ENCODE results near the gene OTOR.

OTOR gene, protein sequence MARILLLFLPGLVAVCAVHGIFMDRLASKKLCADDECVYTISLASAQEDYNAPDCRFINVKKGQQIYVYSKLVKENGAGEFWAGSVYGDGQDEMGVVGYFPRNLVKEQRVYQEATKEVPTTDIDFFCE

GRCh38 chr20:16748308-16748900 lies at the start of gene OTOR:
Gene OTOR (plus strand): TSS chr20:16748358. CDS start chr20:16748402, 44 bp downstream.
- no peak for DNase-seq

DNA sequence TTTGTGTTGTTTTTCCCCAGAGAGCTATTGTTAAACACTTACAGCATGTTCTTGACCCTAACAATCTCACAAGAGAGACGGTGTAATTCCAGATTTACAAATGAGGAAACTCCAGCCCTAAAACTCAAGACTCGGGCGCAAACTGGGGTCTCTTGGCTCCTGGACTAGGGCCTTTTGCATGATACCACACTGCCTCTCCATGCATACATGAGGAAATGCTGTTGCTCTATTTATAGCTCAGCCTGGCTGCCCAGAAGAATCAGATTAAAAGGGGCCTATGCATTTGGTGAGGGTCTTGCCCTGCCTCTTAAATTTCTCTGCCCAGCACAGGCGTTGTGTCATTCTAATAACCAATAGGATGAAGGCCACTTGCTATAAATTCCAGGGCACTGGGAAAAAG lies 48.9 kb upstream of the OTOR start:
- DNase-seq = no peak

- peak in 1 of 2 experiments; percentile 14 for DNase-seq
These were observed 46.9 kb upstream of the OTOR start for GRCh38 chr20:16701296-16701695.

DNA sequence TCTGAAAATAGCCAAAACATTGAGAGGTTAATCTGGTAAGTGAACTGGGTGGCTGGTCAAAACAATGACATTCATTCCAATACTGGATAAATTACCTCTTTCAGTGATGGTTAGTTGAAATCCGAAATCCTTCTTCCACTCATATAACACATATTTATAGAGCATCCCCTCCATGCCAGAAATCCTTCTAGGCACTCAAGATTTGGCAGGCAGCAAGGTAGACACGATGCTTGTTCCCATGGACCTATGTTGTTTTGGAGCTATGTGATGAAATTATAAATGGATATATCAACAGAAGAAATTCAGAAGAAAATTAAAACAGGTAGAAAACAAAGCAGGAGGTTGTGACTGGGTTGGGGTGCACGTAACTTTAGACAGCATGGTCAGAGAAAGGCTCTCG lies 44.6 kb upstream of the OTOR start:
- DNase-seq = no peak

DNA sequence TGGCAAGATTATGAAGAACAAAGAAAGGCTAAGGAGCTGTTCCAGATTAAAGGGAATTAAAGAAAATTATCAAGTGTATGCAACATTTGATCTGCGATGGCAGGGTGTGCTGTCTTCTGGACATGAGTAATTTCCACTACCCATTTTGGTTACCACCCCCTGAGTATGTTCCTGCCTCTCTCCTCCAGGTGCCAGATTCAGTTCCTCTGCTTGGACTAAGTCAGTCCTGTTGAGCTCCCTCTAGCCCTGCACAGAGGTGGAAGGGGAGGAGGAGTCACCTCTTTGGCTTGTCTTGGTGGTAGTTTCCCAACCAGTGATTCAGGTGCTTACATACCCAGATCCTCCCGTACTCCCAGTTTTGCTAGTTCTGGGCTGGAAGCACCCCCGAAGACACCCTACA lies 40.5 kb upstream of the OTOR start:
- DNase-seq = no peak

GRCh38 chr20:16708602-16709001 lies 39.6 kb upstream of the OTOR start:
- DNase-seq = no peak

GRCh38 chr20:16709017-16709416 lies 39.1 kb upstream of the OTOR start:
- no peak for DNase-seq

DNA sequence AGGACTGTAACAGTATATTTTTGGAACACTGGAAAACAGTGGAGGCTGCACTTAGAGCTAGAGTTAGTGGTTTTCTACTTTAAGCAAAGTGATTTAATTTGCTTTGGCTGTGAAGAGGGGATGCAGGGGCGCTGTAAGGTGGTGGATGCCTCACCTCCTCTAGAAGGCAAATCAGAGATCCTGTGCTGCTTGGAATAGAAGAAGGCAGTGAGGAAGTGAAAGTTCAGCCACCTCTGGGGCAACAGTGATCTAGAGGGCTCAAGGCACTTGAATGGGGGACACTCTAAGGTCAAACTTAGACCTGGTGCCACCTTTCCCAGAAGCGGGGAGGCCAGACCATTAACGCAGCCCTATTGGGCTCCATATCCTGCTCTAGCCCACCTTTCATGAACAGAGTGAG lies 37.4 kb upstream of the OTOR start:
- no peak for DNase-seq

GRCh38 chr20:16711661-16712258 lies 36.4 kb upstream of the OTOR start:
- DNase-seq = no peak

DNA sequence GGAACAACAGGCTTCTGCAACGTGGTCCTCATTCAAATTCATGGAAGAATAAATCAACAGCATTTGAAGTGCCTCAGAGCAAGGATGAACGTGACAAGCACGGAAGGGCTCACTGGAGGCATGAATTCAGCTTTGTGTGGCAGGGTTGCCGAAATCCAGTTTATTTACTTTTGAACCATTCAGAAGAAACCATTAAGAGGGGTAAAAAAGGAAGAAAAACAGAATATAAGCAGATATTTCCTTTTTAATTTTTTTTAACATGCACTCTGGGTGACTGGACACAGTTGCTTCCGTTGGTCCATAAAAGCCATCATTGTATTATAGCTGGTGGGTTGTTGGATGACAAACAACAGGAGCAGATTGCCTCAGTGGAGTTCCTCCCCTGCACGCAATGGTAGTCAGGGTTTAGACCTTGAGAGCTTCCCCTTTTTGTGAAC lies 35.6 kb upstream of the OTOR start:
- DNase-seq = no peak

DNA sequence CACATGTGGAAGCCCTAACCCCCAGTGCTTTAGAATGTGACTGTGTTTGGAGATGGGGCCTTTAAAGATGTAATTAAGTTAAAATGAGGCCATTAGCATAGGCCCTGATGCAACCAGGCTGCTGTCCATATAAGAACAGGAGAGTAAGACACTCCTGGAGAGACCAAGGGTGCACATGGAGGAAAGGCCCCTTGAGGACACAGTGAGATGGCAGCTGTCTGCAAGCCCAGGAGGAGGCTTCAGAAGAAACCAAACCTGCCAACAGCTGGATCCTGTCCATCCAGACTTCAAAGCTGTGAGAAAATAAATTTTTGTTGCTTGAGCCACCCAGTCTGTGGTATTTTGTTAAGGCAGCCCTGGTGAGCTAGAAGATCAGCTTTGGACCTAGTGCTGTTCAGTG lies 35.1 kb upstream of the OTOR start:
- DNase-seq = no peak

DNA sequence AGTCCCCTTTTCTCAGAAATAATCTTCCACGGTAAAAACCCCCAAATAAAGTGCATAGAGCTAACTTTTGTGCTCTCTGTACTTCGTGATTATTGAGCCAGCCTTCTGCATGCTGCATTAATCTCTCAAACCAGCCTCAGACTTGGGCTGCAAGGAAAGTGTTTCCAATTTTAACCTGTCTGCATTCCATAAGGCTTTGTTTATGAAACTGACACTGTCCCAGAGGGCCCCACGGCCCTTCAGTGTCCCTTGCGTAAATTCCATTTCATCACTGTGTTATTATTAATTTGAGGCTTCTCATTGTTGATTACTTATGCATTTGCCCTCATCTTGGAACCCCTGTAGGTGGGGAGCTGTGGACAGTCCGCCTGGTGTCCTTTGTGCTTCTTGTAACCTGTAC lies 33.9 kb upstream of the OTOR start:
- DNase-seq = no peak

DNA sequence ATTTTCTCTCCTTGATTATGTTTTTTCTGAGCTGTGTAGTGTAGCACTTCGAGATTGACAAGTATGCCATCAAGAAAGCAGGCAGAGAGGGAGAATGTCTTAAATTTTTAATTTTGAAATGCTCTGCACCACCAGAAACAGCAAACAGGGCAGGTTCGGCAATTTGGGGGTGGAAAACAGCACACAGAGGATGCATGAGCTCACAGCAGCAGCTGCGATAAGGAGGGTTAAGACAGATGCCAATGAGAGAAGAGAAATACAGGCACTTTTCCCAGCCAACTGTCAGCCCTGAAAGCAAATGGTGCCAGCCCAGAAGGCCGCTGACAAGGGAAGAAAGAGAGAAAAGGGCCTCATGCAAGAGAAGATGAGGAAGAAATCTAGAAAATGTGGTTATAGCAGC lies 33.4 kb upstream of the OTOR start:
- no peak for DNase-seq

- no peak for DNase-seq
These were observed 28.7 kb upstream of the OTOR start for GRCh38 chr20:16719421-16719820.

DNA sequence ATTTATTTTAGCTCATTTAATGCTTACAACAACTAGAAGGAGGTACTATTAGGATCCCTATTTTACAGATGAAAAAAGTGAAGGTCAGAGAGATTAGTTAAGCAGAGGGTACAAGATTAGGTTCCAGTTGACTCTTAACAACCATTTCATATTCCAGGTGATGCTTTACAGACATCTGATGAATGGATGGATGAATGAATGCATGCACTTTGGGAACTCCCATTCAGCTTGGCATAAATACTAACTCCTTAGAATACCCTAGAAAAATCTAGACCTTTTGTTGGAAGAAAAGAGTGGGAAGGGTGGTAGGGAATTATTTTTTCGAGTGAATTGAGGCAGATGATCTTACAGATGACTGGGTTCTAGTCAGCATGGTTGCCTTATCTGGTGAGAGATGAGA lies 19.1 kb upstream of the OTOR start:
- DNase-seq = no peak

DNA sequence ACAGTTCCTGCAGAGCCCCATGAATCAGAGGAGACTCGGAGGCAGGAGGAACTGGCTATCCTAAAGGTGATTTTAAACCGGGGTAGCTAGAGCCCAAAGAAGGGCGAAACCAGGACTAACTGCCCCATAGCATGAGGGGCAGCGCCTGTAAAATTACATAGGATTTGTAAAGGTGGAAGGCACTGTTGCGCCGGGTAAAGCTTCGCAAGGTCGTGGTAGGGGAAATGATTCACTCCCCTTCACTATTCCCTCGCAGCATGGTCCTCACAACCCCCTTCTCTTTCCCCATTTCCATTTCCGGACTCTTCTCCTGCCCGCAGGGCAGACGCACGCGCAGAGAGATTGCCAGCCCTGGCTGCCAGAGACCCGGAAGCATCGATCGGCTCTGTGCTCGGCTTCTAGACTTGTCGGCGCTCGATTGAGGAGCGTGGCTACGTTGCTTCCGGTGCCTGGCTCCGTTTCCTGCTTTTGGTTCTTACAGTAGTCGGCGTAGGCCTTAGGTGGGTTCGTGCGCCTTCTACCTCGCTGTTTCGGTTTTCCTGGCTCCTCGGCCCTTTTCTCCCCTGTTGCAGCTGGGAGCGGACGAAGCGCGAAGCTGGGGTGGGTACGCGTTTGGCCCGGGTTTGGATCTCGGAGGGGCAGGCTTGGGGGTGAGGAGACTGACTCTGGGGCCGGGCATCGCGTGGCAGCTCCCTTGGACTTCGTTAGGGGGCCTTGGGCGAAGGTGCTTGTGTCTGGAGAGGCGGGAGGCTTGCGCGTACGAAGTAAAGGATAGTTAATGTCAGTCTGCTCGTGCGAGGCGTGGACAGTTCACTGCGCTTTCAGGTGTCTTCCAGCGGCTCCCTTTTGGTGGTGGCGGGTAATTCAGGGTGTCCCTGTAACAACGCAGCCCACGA lies 18.3 kb upstream of the OTOR start, which contains the start of gene SNRPB2:
Gene SNRPB2, plus strand, starts transcription at position 462 of the 896 bp plus-strand sequence. CDS start 1,677 bp downstream, outside the sequence.
- DNase-seq = peak; percentile 83 to 96

- DNase-seq = no peak
These were observed 15.5 kb upstream of the OTOR start for GRCh38 chr20:16732506-16733152.

DNA sequence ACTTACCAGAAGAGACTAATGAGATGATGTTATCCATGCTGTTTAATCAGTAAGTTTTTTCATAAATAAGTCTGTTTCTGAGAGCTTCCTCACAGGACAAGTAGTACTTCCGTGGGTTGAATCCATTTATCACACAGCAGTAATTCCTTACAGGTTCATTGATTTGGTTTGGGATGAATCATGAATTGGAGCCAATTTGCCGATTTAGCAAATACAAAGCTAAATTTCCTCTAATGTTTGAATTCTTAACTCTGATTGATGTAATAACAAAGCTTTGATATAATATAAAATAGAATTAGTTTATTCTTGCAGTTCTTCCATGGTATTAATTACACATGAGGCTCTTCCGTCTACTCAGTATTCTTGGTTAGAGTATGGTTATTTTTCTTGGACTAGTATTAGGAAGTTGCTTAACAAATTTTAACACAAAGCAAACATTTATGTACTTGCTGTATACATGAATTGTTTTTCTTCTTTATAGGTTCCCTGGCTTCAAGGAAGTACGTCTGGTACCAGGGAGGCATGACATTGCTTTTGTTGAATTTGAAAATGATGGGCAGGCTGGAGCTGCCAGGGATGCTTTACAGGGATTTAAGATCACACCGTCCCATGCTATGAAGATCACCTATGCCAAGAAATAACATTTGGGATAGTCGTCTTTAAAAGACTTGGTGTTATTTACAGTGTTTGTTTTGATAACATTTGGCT lies 7.6 kb upstream of the OTOR start:
- DNase-seq = no peak

DNA sequence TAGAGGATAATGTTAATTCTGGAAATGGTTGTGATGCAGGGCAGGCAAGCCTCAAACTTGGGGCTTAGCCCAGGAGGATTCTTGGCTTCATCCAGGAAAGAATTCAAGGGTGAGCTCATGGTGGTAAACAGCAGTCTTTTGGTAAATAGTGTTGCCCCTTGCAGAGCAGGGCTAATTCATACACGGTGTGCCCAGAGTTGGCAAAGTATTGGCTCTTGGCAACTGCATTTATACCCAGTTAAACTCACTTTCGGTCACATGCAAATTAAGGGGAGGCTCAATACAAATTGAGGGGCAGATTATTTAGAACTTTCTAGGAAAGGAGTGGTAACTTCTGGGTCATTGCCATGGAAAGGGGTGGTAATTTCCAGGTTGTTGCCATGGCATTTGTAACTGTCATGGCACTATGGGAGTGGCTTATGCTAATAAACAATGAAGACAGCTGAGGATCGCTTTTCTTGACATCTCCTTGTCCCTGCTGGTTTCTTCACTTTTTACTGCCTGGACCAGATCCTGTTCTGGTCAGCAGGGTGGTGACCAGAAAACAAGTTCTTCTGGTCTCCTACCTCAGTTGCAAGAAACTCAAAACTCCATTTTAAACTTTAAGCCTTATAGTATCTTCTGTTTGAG lies 3.9 kb upstream of the OTOR start:
- DNase-seq = no peak

DNA sequence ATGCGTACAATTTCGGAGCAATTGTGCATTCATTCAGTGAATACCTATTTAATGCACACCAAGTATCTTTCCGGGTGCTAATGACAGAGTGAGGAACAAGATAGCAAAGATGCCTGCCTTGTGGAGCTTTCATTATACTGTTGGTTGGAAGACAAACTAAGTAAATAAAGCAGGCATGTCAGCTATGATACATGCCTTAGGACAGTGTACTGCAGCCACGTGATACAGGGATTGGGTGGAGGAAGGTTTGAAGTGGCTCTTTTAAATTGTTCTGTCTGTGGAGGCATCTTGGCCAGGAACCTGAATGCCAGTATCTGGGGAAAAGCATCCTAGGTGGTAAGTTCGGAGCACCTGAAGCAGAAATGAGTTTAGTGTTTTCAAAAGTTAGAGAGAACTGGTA lies 3.0 kb upstream of the OTOR start:
- no peak for DNase-seq

GRCh38 chr20:16747291-16747811 lies 807 bp upstream of the OTOR start:
- no peak for DNase-seq

GRCh38 chr20:16749573-16749972 lies 1.4 kb downstream of the OTOR start:
- DNase-seq = no peak

Data from SW 1271 (cell line).